Gastrocnemius medialis (tissue), 4 donors: ENCODE results near the gene SPATA21.

Experiments
- CTCF ChIP-seq, 5 experiments: fragments of 450-650 bp in 3 of 5; fragments of 200-600 bp in 2 of 5; sonication (generic) in 2 of 5; IDR thresholded peaks in 4 of 5; conservative IDR thresholded peaks in 1 of 5; 1 replicate in 4 of 5; 2 replicates in 1 of 5; pipeline ENCODE4 v1.5.1; 2016 to 2019; ENCODE audit warnings: antibody characterized with exemption in 5 of 5, mild to moderate bottlenecking in 3 of 5, moderate library complexity in 3 of 5
- POLR2A ChIP-seq, 2 donors: fragments of 450-650 bp; IDR thresholded peaks; one replicate each; pipeline ENCODE4 v1.6.1; 2017; ENCODE audit warnings: antibody characterized with exemption in 2 of 2, mild to moderate bottlenecking in 2 of 2, moderate library complexity in 2 of 2

GRCh38 chr1:16425125-16426025 is 11.8 kb downstream of the SPATA21 start:
- TF ChIP-seq POLR2A (IDR thresholded peaks at IDR 0.05) (no peak), CTCF (IDR thresholded peaks at IDR 0.05 in 4 of 5, conservative IDR thresholded peaks at IDR 0.05 in 1 of 5) (no peak)
